ENCODE results near the gene RYR3. TPM values are rescaled to one million over a fixed set of nuclear protein-coding genes. Genes with fewer than 3 reads are reported as not detected.
A peak's percentile ranks its signal among the peaks of the same experiment; 100 is the strongest.

The RYR3 gene
- total and polyA plus RNA-seq, 7 donors = 2.5 to 159 (median 24.0) TPM

DNA sequence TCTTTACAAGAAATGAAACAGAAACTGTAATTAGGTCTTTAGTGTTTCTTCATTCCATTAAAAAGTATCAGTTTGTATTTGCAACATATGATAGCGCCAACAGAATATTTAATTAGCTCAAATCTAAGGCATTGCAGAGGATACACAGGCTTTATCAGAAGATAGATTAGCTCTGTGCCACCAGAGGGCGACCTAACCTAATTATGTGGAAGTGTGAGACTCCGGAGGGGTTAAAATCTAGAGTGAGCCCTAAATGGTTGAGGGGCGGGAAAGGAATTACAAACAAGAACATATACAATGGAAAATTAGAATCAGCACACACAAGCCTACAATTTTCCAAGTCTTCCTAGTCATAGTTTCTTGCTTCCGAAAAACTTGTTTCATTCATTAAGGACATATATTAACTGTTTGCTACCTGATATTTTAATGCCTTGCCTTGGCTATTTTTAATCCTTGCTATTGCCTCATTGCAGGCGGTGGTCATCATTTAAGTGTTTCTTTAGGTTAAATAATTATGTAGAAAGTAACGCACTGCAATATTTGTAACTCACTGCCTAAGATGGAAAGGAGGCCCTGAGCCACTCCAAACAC is 18.0 kb upstream of the RYR3 start:
- ATAC-seq (peak; percentile 61 to 90 (median 78)), DNase-seq (peak in 1 of 2 donors; percentile 24)
- H3K27me3 ChIP-seq (ENCODE audit: insufficient read depth in 3 of 3, low read length in 2 of 3) = no peaks in the 10 kb centered on the region
- no peaks in the 10 kb centered on the region for H3K4me1 ChIP-seq
- intact Hi-C loops (cut with DNase I) = loop anchor here (5.0 to 10.0 kb wide), 4 partner anchors 206 to 414 kb away; no protein-coding TSS in a partner anchor
- peak overlapping the region; percentile 72 for H3K27ac ChIP-seq
- H3K36me3 ChIP-seq (ENCODE audit: insufficient read depth in 1 of 2, low read depth in 1 of 2) = no peaks in the 10 kb centered on the region
- no peaks in the 10 kb centered on the region for H3K9me3 ChIP-seq
- peak; percentile 72 for TF ChIP-seq CTCF (IDR thresholded peaks at IDR 0.05)
- H3K4me3 ChIP-seq = peak overlapping the region; percentile 6
- WGBS, 3 donors = 18 to 33% (median 28%) methylated on average over 7 of the region's 7 CpGs

DNA sequence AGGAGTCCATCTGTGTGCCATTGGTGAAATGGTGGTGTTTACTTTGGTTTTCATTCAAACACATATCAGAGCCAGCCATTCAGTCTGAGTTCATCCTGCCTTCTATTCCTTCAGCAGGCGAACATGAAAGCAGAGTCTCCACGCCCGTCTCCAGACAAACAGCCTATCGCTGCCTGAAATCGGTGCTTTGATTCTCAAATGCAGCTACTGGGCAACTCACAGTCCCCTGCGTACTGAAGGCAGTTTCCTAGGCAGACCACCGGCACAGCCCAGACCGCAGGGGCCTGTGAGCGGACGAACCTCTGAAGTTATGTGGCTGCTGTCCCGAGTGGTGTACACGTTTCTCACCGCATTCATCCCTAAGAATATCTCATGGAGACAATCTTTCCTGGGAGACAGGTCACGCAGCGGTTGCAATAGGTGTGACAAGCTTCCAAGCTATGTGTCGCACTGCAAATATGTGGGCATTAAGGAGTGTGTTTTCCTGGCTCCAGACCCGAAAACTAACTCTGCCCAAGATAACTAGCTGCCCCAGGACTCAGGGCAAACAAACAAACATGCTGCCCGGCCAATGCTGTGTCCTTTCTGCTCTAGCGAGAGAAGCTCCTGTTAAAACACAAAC is 16.9 kb upstream of the RYR3 start:
- DNase-seq (no peak), ATAC-seq (peak; percentile 72 to 88 (median 82))
- no peaks in the 10 kb centered on the region for H3K4me1 ChIP-seq
- H3K36me3 ChIP-seq (ENCODE audit: insufficient read depth in 1 of 2, low read depth in 1 of 2) = no peaks in the 10 kb centered on the region
- no peaks in the 10 kb centered on the region for H3K9me3 ChIP-seq
- no peaks in the 10 kb centered on the region for H3K27me3 ChIP-seq (ENCODE audit: insufficient read depth in 3 of 3, low read length in 2 of 3)
- H3K4me3 ChIP-seq = peak overlapping the region; percentile 45
- 41 to 49% (median 42%) methylated on average over 19 of the region's 19 CpGs for WGBS, 3 donors
- peak overlapping the region; percentile 72 for H3K27ac ChIP-seq
- no peak for TF ChIP-seq CTCF (IDR thresholded peaks at IDR 0.05)
- intact Hi-C loops (cut with DNase I) = loop anchor here (5.0 to 10.0 kb wide), 4 partner anchors 207 to 413 kb away; no protein-coding TSS in a partner anchor

DNA sequence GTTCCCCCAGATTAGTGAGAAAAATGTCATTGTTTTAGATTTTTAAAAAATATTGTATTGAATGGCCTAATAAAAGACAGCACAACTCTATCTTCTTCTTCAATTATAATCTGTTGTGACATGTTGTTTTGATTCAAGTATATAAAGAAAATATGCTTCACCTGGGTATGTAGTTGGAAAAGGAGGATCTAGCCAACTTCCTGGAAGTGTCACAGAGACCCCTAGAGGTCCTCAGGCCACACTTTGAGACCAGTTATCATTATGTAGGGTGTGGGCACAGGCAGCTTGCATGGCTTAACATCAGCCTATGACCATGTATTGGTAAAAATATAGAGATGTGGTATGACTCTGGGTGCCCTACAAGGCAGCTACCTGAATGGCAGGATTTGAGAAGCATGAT is 14.7 kb upstream of the RYR3 start:
- intact Hi-C loops (cut with DNase I) = loop anchor here in 1 of 2 donors (10.0 kb wide), 1 partner anchor 211 kb away; no protein-coding TSS in a partner anchor
- Histone ChIP-seq H3K9me3 (no peaks in the 10 kb centered on the region), H3K4me1 (no peaks in the 10 kb centered on the region), H3K27ac (no peak overlapping the region), H3K4me3 (no peak overlapping the region), H3K27me3 (ENCODE audit: insufficient read depth in 3 of 3, low read length in 2 of 3) (no peaks in the 10 kb centered on the region), H3K36me3 (ENCODE audit: insufficient read depth in 1 of 2, low read depth in 1 of 2) (no peaks in the 10 kb centered on the region)
- ATAC-seq (no peak), DNase-seq (no peak)
- no peak for TF ChIP-seq CTCF (IDR thresholded peaks at IDR 0.05)

DNA sequence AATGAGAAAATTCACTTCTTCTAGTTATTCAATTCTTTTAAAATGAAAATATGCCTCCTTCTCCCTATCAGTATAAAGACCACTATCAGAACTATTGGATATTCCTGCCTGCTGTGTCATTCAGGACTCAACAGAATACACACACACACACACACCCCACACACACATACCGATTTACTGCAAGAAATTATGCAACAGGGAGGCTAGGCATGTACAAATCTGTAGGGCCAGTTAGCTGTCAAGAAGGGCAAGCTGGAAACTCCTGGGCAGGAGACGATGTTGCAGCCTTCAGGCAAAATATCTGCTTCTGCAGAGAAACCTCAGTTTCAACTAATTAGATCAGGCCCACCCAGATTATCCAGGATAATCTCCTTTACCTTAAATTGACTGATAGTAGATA is 13.9 kb upstream of the RYR3 start:
- H3K4me1 ChIP-seq = no peaks in the 10 kb centered on the region
- no peaks in the 10 kb centered on the region for H3K9me3 ChIP-seq
- intact Hi-C loops (cut with DNase I) = loop anchor here in 1 of 2 donors (10.0 kb wide), 1 partner anchor 212 kb away; no protein-coding TSS in a partner anchor
- no peaks in the 10 kb centered on the region for H3K36me3 ChIP-seq (ENCODE audit: insufficient read depth in 1 of 2, low read depth in 1 of 2)
- no peak overlapping the region for H3K4me3 ChIP-seq
- H3K27me3 ChIP-seq (ENCODE audit: insufficient read depth in 3 of 3, low read length in 2 of 3) = no peaks in the 10 kb centered on the region
- no peak for ATAC-seq
- H3K27ac ChIP-seq = no peak overlapping the region
- WGBS, 3 donors = 61 to 86% (median 79%) methylated on average over 2 of the region's 2 CpGs
- no peak for TF ChIP-seq CTCF (IDR thresholded peaks at IDR 0.05)
- no peak for DNase-seq

Measured in psoas muscle (tissue), 8 donors.